Activated CD4-positive, alpha-beta T cell treated with anti-CD3 and anti-CD28 coated beads, Interleukin-2, amount 10 ng/mL, durations not matched to agents 24 days and 14 days (primary cell): Measurements from ENCODE around the gene AMELY. TPM values are rescaled to one million over a fixed set of nuclear protein-coding genes. Genes with fewer than 3 reads are reported as not detected.
A peak's percentile ranks its signal among the peaks of the same experiment; 100 is the strongest.
"Not testable (repeated sequence)": the region's sequence is repeated elsewhere in the genome, so short reads cannot be mapped to it uniquely, and the experiment has no call there.

Source experiments
- DNase-seq: peaks from one replicate; pipeline ENCODE4 v3.0.0; 2022
- H3K27ac Mint-ChIP-seq: one replicate; pipeline ENCODE4 v1.8.0; 2022; ENCODE audit warnings: mild to moderate bottlenecking, mixed read lengths
- H3K27me3 Mint-ChIP-seq: one replicate; pipeline ENCODE4 v1.8.0; 2022; ENCODE audit warnings: mixed read lengths
- H3K36me3 Mint-ChIP-seq: one replicate; pipeline ENCODE4 v1.8.0; 2022; ENCODE audit warnings: low read depth, mild to moderate bottlenecking, mixed read lengths
- H3K4me1 Mint-ChIP-seq: one replicate; pipeline ENCODE4 v1.8.0; 2021; ENCODE audit warnings: mixed read lengths
- H3K4me3 Mint-ChIP-seq: one replicate; pipeline ENCODE4 v1.8.0; 2022; ENCODE audit warnings: mild to moderate bottlenecking, moderate library complexity, mixed read lengths
- H3K9me3 Mint-ChIP-seq: one replicate; pipeline ENCODE4 v1.8.0; 2021; ENCODE audit warnings: mixed read lengths
- intact Hi-C: fragments of 100-400 bp; cut with micrococcal nuclease; formaldehyde crosslinking; loops from one replicate; pipeline ENCODE4 v1.15.1; 2023
- total RNA-seq: library from RNA; stranded (reverse); gene quantifications from 2 replicates; pipeline ENCODE4 v1.2.3, GENCODE V29; 2022

The AMELY gene, protein sequence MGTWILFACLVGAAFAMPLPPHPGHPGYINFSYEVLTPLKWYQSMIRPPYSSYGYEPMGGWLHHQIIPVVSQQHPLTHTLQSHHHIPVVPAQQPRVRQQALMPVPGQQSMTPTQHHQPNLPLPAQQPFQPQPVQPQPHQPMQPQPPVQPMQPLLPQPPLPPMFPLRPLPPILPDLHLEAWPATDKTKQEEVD
- total RNA-seq, result not detected in 2 replicates

DNA sequence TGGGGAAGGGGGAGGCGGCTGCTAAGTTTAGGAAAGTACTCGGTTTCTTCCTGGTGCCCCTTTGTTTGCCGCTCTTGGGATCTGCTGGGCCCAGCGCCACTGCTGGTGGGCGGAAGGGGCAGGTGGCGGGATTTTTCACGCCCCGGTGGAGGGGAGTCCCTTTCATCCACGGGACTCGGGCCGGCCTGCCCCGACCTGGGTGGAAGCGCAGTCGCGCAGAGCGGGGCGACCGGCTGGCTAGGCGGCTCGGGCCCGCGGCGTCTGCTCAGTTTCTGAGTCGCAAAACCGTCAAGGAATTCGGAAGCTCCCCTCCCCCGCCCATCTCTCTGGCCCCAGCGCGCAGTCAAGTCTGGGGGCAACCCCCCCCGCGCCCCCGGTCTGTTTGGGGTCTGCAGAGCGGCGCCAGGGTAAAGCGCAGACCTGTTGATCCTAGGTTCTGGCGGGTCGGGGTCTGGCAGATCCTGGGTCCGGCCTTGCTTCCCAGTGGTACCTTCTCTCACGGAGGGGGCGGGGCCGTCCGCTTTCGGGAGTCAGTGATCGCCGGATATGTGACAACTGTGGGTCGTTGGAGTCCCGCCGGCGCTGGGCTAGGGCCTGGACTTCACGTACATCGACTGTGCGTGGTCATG lies at the start of gene AMELY:
TSS of gene AMELY (minus strand) at position 500 of the 629 bp plus-strand sequence. CDS start 39,144 bp downstream, outside the sequence.
- DNase-seq, result no peak
- H3K36me3 Mint-ChIP-seq, result no peaks in the 10 kb centered on the region
- no peak within 1 kb of the TSS for H3K27ac Mint-ChIP-seq
- no peaks in the 10 kb centered on the region for H3K9me3 Mint-ChIP-seq
- H3K4me3 Mint-ChIP-seq, result peak within 1 kb of the TSS; percentile 19
- peaks cover 26% of the 10 kb centered on the region for H3K27me3 Mint-ChIP-seq
- intact Hi-C loops, result no loop called here
- no peaks in the 10 kb centered on the region for H3K4me1 Mint-ChIP-seq

- Mint-ChIP-seq H3K27ac (no peak overlapping the region), H3K27me3 (peaks cover 3% of the 10 kb centered on the region), H3K4me3 (no peak overlapping the region), H3K9me3 (no peaks in the 10 kb centered on the region), H3K4me1 (no peaks in the 10 kb centered on the region), H3K36me3 (no peaks in the 10 kb centered on the region)
- intact Hi-C loops, result no loop called here
- DNase-seq, result no peak
These were observed 38.4 kb upstream of the AMELY start for GRCh38 chrY:6949947-6950346.

DNA sequence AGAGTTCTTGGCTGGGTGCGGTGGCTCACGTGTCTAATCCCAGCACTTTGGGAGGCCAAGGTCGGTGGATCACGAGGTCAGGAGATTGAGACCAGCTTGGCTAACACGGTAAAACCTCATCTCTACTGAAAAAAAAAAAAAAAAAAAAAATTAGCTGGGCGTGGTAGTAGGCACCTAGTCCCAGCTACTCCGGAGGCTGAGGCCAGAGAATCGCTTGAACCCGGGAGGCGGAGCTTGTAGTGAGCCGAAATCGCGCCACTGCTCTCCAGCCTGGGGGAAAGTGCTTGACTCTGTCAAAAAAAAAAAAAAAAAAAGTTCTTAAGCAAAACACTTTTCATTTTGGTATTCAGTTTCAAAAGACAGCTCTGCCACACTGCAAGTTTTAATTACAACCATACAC lies 36.8 kb upstream of the AMELY start:
- H3K4me1 Mint-ChIP-seq, result no peaks in the 10 kb centered on the region
- no peak for DNase-seq
- intact Hi-C loops, result no loop called here
- H3K36me3 Mint-ChIP-seq, result no peaks in the 10 kb centered on the region
- H3K4me3 Mint-ChIP-seq, result no peak overlapping the region
- peaks cover 3% of the 10 kb centered on the region for H3K27me3 Mint-ChIP-seq
- no peak overlapping the region for H3K27ac Mint-ChIP-seq
- no peaks in the 10 kb centered on the region for H3K9me3 Mint-ChIP-seq

- intact Hi-C loops, result no loop called here
- Mint-ChIP-seq H3K4me1 (no peaks in the 10 kb centered on the region), H3K36me3 (no peaks in the 10 kb centered on the region), H3K27ac (no peak overlapping the region), H3K27me3 (peaks cover 3% of the 10 kb centered on the region), H3K4me3 (no peak overlapping the region), H3K9me3 (no peaks in the 10 kb centered on the region)
- DNase-seq, result no peak
These were observed 36.1 kb upstream of the AMELY start for GRCh38 chrY:6947695-6948094.

DNA sequence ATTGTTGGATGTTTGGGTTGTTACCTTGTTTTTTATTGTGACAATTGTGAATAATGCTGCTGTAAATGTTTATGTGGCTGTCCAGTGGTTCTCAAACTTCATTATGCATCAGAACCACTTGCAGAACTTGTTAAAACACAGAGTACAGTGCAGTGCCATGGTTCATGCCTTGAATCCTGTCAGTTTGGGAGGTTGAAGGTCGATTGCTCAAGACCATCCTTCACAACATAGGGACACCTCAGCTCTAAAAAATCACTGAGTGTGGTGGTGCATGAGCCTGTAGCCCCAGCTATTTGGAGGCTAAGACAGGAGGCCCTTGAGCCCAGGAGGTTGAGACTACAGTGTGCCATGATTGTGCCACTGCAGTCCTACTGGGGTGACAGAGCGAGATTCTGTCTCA lies 23.9 kb upstream of the AMELY start:
- H3K4me1 Mint-ChIP-seq, result no peaks in the 10 kb centered on the region
- H3K27ac Mint-ChIP-seq, result no peak overlapping the region
- no peaks in the 10 kb centered on the region for H3K9me3 Mint-ChIP-seq
- H3K4me3 Mint-ChIP-seq, result no peak overlapping the region
- intact Hi-C loops, result no loop called here
- no peaks in the 10 kb centered on the region for H3K27me3 Mint-ChIP-seq
- no peak for DNase-seq
- H3K36me3 Mint-ChIP-seq, result no peaks in the 10 kb centered on the region

DNA sequence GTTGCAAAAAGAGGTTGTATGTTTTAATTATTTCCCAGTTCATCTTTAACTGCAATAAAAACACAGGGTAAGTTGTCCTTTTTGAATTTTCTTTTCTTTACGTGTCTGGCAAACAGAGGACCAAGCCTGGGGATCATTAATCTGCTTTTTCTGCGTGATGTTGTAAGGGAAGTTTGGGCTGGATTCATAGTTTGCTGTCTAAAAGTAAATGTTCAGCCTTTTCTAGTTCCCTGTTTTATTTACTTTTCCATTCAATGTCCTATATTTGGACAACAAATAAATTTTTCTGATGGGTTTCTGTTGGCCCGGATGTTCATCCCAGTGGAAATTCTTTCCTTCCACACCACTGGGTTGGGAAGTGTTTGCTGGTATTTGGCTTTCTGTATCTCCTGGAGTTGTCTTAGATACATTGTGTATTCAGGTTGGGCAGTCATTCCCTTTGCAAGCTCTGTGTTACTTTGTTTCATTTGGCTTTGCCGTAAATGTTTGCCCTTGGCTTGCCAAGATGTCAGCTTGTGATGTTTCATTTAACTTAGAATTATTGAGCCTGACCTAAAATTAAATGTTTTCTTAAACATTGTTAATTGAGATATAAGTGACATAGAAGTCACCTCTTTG lies 20.3 kb upstream of the AMELY start:
- intact Hi-C loops, result no loop called here
- H3K27ac Mint-ChIP-seq, result no peak overlapping the region
- no peaks in the 10 kb centered on the region for H3K36me3 Mint-ChIP-seq

DNA sequence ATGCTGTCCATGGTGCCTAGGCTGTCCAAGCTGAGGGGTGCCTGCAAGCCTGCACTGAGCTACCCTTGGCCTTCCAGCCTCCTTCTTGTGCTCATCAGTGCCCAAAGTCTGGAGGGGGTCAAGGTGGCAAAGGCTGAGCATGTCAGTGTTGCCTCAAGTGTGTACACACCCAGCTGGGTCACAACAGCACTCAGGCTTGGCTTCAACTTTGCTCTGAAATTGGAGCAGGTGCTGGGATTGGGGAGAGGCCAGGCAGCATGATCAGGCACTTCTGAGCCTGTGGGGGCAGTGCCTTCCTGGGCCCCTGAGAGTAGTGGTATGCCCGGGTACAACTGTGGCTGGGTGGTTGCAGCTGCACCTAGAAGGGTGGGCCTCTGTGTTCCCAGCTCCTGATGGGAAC lies 17.7 kb upstream of the AMELY start:
- Mint-ChIP-seq H3K4me1 (no peaks in the 10 kb centered on the region), H3K36me3 (no peaks in the 10 kb centered on the region), H3K9me3 (no peaks in the 10 kb centered on the region), H3K4me3 (no peak overlapping the region), H3K27ac (no peak overlapping the region), H3K27me3 (no peaks in the 10 kb centered on the region)
- intact Hi-C loops, result no loop called here
- DNase-seq, result no peak

More for the DNA sequence above, 20.3 kb upstream of the AMELY start:
- H3K27me3 Mint-ChIP-seq, result no peaks in the 10 kb centered on the region
- no peaks in the 10 kb centered on the region for H3K4me1 Mint-ChIP-seq
- DNase-seq, result no peak
- H3K9me3 Mint-ChIP-seq, result no peaks in the 10 kb centered on the region
- no peak overlapping the region for H3K4me3 Mint-ChIP-seq

- intact Hi-C loops, result no loop called here
- Mint-ChIP-seq H3K4me3 (no peak overlapping the region), H3K4me1 (no peaks in the 10 kb centered on the region), H3K27ac (no peak overlapping the region), H3K36me3 (no peaks in the 10 kb centered on the region), H3K9me3 (no peaks in the 10 kb centered on the region), H3K27me3 (no peaks in the 10 kb centered on the region)
- no peak for DNase-seq
These were observed 16.7 kb upstream of the AMELY start for GRCh38 chrY:6928265-6928664.

GRCh38 chrY:6921061-6921460 lies 9.5 kb upstream of the AMELY start:
- no peaks in the 10 kb centered on the region for H3K9me3 Mint-ChIP-seq
- H3K36me3 Mint-ChIP-seq, result no peaks in the 10 kb centered on the region
- no peaks in the 10 kb centered on the region for H3K4me1 Mint-ChIP-seq
- intact Hi-C loops, result no loop called here
- DNase-seq, result no peak
- H3K27me3 Mint-ChIP-seq, result no peaks in the 10 kb centered on the region
- H3K4me3 Mint-ChIP-seq, result no peak overlapping the region
- no peak overlapping the region for H3K27ac Mint-ChIP-seq

DNA sequence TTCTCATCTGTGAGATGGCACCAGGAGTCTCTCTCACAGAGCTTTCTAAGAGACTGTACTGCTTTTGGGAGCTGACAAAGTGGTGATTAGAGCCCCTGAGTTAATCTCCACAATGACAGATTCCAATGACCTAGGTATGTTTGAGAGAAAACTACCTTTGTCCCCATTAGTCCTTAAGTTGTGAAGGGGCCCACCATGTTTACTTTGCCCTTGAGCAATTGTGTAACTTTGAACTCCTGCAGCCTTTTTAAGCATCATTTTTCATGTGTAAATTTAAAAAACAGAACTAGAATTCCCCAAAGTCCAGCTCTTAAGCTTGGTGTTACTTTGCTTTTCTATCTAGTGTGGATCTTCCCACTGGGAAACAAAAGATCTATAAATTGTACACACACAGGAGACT lies 1.8 kb upstream of the AMELY start:
- intact Hi-C loops, result no loop called here
- H3K9me3 Mint-ChIP-seq, result no peaks in the 10 kb centered on the region
- no peak overlapping the region for H3K27ac Mint-ChIP-seq
- no peak for DNase-seq
- H3K4me1 Mint-ChIP-seq, result no peaks in the 10 kb centered on the region
- H3K27me3 Mint-ChIP-seq, result peaks cover 25% of the 10 kb centered on the region
- no peak overlapping the region for H3K4me3 Mint-ChIP-seq
- H3K36me3 Mint-ChIP-seq, result no peaks in the 10 kb centered on the region

- intact Hi-C loops, result no loop called here
- H3K4me1 Mint-ChIP-seq, result no peaks in the 10 kb centered on the region
- H3K27me3 Mint-ChIP-seq, result peaks cover 26% of the 10 kb centered on the region
- peak; percentile 48 for DNase-seq
- no peak within 1 kb of the TSS for H3K27ac Mint-ChIP-seq
- peak within 1 kb of the TSS; percentile 19 for H3K4me3 Mint-ChIP-seq
- H3K36me3 Mint-ChIP-seq, result no peaks in the 10 kb centered on the region
- no peaks in the 10 kb centered on the region for H3K9me3 Mint-ChIP-seq
These were observed 940 bp downstream of the AMELY start, which contains the start of gene TBL1Y for GRCh38 chrY:6910372-6911252. Gene TBL1Y, plus strand, starts transcription at chrY:6910697. Its CDS starts 114,388 bp downstream, at chrY:7025085.

GRCh38 chrY:6909856-6910255 lies 1.7 kb downstream of the AMELY start:
- no peak for DNase-seq
- intact Hi-C loops, result no loop called here
- H3K36me3 Mint-ChIP-seq, result no peaks in the 10 kb centered on the region
- no peaks in the 10 kb centered on the region for H3K9me3 Mint-ChIP-seq
- H3K27ac Mint-ChIP-seq, result no peak overlapping the region
- H3K27me3 Mint-ChIP-seq, result peaks cover 26% of the 10 kb centered on the region
- no peaks in the 10 kb centered on the region for H3K4me1 Mint-ChIP-seq
- peak overlapping the region; percentile 4 for H3K4me3 Mint-ChIP-seq

- no peak overlapping the region for H3K27ac Mint-ChIP-seq
- DNase-seq, result no peak
- no peaks in the 10 kb centered on the region for H3K4me1 Mint-ChIP-seq
- intact Hi-C loops, result no loop called here
- H3K4me3 Mint-ChIP-seq, result no peak overlapping the region
- H3K27me3 Mint-ChIP-seq, result peaks cover 26% of the 10 kb centered on the region
- H3K9me3 Mint-ChIP-seq, result no peaks in the 10 kb centered on the region
- no peaks in the 10 kb centered on the region for H3K36me3 Mint-ChIP-seq
These were observed 2.4 kb downstream of the AMELY start for GRCh38 chrY:6909118-6909521.

- H3K4me1 Mint-ChIP-seq, intact Hi-C loops, H3K9me3 Mint-ChIP-seq, DNase-seq, H3K36me3 Mint-ChIP-seq, H3K4me3 Mint-ChIP-seq, H3K27ac Mint-ChIP-seq: not testable (repeated sequence)
- peaks cover 22% of the 10 kb centered on the region for H3K27me3 Mint-ChIP-seq
These were observed 3.5 kb downstream of the AMELY start for GRCh38 chrY:6908021-6908420.
